DND-41 (cell line): ENCODE data around the gene TEX19.

Experiments used
- ATAC-seq: fragments of 200-7000 bp; cut with Tn5 transposase; 3 replicates; pipeline ENCODE4 v1.9.1; 2021; ENCODE audit warnings: low read depth; ENCODE audit not compliant: insufficient read depth
- DNase-seq: peaks from one replicate; pipeline ENCODE4 v3.0.0-alpha.2; 2020
- H2AFZ ChIP-seq: 2 replicates; pipeline ENCODE4 v1.6.0; 2012; ENCODE audit warnings: low read depth, low read length
- H3K27ac ChIP-seq: 2 replicates; pipeline ENCODE4 v1.5.1; 2012; ENCODE audit warnings: low read length, inconsistent platforms
- H3K27me3 ChIP-seq: fragments of 200-600 bp; sonication (generic); 2 replicates; pipeline ENCODE4 v1.6.0; 2012; ENCODE audit warnings: low read length, mild to moderate bottlenecking, inconsistent platforms; ENCODE audit not compliant: insufficient read depth, poor library complexity
- H3K36me3 ChIP-seq: 2 replicates; pipeline ENCODE4 v1.5.1; 2012; ENCODE audit warnings: low read length, inconsistent platforms; ENCODE audit not compliant: insufficient read depth
- H3K4me1 ChIP-seq: 2 replicates; pipeline ENCODE4 v1.5.1; 2012; ENCODE audit warnings: mild to moderate bottlenecking, low read length; ENCODE audit not compliant: insufficient read depth
- H3K4me2 ChIP-seq: 2 replicates; pipeline ENCODE4 v1.6.0; 2012; ENCODE audit warnings: mild to moderate bottlenecking, moderate library complexity, low read length, inconsistent platforms; ENCODE audit not compliant: insufficient read depth
- H3K4me3 ChIP-seq, 2 experiments: fragments of 200-600 bp in 1 of 2; shearing (Covaris generic) in 1 of 2; 2 replicates each; pipeline ENCODE4 v1.5.1; 2012 to 2016; ENCODE audit warnings: inconsistent platforms in 2 of 2, low read length in 2 of 2, mild to moderate bottlenecking in 2 of 2, low read depth in 1 of 2, moderate library complexity in 1 of 2
- H3K79me2 ChIP-seq: 2 replicates; pipeline ENCODE4 v1.6.0; 2012; ENCODE audit warnings: low read length, inconsistent platforms; ENCODE audit not compliant: insufficient read depth
- H3K9ac ChIP-seq: 2 replicates; pipeline ENCODE4 v1.6.0; 2012; ENCODE audit warnings: low read depth, mild to moderate bottlenecking, inconsistent platforms, low read length, moderate library complexity
- H3K9me3 ChIP-seq: 2 replicates; pipeline ENCODE4 v1.5.1; 2012; ENCODE audit warnings: low read length, moderate library complexity, mild to moderate bottlenecking, inconsistent platforms; ENCODE audit not compliant: insufficient read depth, severe bottlenecking
- H4K20me1 ChIP-seq: 2 replicates; pipeline ENCODE4 v1.6.0; 2012; ENCODE audit warnings: low read length; ENCODE audit not compliant: insufficient read depth
- EZH2 ChIP-seq: IDR thresholded peaks from 3 replicates; pipeline ENCODE4 v1.6.1; 2012; ENCODE audit warnings: borderline replicate concordance, low read depth, mild to moderate bottlenecking, moderate library complexity, low read length, inconsistent platforms; ENCODE audit not compliant: severe bottlenecking
- TF ChIP-seq, protein P1 (sequence below): IDR thresholded peaks from 2 replicates; pipeline ENCODE4 v1.5.1; 2012; ENCODE audit warnings: borderline replicate concordance, low read length, moderate library complexity, mild to moderate bottlenecking; ENCODE audit not compliant: poor library complexity, severe bottlenecking; ENCODE audit errors: extremely low read depth

The TEX19 gene

DNA sequence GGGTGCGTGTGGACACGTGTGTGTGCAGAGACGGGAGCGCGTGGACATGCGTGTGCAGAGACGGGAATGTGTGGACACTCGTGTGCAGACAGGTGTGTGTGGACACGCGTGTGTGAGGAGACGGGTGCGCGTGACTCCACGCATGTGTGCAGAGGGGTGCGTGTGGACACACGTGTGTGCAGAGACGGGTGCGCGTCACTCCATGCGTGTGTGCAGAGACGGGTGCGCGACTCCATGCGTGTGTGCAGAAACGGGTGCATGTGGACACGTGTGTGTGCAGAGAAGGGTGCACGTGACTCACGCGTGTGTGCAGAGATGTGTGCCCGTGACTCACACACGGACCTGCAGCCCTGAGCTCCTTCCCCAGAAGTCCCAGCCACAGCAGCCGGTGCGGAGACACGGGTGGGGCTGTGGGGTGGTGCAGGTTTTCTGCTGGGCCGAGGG, 39.4 kb upstream of the TEX19 start:
- ATAC-seq (no peak), DNase-seq (no peak)
- Histone ChIP-seq H3K9ac (no peak overlapping the region), H3K27ac (no peak overlapping the region), H3K27me3 (no peaks in the 10 kb centered on the region), H4K20me1 (peaks cover 8% of the 10 kb centered on the region; the same call in 1 of the 2 replicates), H3K79me2 (peaks cover 34% of the 10 kb centered on the region), H2AFZ (no peak overlapping the region), H3K4me2 (no peak overlapping the region), H3K36me3 (peaks cover 22% of the 10 kb centered on the region), H3K9me3 (no peaks in the 10 kb centered on the region), H3K4me3 (no peak overlapping the region), H3K4me1 (peaks cover 41% of the 10 kb centered on the region)
- TF ChIP-seq, protein P1, sequence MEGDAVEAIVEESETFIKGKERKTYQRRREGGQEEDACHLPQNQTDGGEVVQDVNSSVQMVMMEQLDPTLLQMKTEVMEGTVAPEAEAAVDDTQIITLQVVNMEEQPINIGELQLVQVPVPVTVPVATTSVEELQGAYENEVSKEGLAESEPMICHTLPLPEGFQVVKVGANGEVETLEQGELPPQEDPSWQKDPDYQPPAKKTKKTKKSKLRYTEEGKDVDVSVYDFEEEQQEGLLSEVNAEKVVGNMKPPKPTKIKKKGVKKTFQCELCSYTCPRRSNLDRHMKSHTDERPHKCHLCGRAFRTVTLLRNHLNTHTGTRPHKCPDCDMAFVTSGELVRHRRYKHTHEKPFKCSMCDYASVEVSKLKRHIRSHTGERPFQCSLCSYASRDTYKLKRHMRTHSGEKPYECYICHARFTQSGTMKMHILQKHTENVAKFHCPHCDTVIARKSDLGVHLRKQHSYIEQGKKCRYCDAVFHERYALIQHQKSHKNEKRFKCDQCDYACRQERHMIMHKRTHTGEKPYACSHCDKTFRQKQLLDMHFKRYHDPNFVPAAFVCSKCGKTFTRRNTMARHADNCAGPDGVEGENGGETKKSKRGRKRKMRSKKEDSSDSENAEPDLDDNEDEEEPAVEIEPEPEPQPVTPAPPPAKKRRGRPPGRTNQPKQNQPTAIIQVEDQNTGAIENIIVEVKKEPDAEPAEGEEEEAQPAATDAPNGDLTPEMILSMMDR = no peak
- no peak for TF ChIP-seq EZH2

DNA sequence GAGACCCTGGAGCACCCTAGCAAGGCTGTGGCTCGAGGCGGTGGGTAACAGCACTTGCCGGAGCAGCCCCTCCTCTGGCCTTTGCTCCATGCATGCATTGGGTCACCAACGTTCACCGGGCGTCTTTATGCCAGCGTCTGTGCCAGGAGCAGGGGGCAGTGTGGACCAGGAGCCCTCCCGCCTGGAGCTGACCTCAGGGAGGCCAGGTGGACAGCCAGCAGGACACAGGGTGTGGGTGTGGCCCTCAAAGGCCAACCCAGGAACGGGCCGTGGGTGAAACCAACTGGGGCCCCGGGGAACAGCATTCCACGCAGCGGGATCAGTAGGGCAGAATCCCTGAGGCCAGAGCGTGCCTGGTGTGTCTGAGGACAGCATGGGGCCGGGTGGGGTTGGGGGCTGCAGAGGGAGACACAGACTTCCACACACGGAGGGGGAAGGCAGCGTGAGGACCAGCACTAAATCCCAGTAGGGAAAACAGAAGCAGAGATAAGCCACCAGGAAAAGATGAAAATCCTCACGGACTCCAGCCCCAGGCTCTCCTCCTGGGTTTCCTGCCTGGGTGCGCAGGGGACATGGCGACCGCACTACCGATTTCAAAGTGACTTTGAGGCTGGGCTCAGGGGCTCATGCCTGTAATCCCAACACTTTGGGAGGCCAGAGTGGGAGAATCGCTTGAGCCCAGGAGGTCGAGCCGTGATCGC, 38.8 kb upstream of the TEX19 start:
- Histone ChIP-seq H4K20me1 (peaks cover 8% of the 10 kb centered on the region; the same call in 1 of the 2 replicates), H3K9me3 (no peaks in the 10 kb centered on the region), H3K27ac (no peak overlapping the region), H2AFZ (no peak overlapping the region), H3K4me3 (no peak overlapping the region), H3K4me1 (peaks cover 35% of the 10 kb centered on the region), H3K9ac (no peak overlapping the region), H3K36me3 (peaks cover 16% of the 10 kb centered on the region; the same call in 1 of the 2 replicates), H3K4me2 (no peak overlapping the region), H3K79me2 (peaks cover 30% of the 10 kb centered on the region), H3K27me3 (no peaks in the 10 kb centered on the region)
- ATAC-seq = no peak
- TF ChIP-seq EZH2 = no peak
- TF ChIP-seq, protein P1 = no peak
- no peak for DNase-seq

DNA sequence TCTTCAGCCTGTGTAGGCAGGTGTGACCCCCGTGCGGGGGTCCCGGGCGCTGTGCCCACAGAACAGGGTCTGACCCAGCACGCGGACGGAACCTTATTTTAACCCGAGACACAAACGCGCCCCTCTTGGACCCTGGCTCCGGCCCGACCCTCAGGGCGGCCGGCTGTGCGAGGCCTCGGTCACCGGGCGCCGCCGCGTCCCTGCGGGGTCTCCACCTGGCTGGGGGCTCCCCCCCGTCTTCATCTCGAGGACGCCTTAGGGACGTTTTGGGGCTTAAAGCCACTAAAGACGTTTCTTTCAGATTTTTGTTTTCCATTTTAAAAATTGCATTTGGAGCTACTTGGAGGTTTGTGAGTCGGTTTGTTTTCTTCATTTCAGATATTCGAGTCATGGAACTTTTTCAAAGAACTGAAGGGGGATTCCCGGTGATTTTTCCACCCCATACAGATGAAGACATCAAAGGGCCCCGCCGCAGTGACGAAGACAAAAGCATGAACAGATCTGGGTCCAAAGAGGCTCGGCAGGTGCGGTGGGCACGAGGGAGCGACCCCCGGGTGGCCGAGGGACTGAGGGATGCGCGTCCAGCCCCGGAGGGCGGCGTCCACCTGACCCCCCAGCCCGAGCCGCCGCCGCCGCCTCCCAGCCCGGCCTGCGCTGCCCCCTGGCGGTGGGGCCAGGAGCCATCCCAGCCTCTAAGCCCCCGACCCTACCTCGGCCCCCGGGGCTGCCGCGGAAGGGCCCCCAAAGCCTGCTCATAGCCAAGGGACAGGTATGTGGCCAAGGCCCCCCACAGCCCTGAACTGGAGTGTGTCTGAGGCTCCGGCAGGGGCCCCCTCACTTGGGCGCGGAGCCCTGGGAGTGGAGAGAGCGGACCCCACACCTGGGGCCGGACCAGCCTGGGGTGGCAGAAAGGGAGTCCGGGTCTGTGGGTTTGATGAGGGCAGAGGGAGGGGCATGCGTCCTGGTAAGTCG, 37.8 kb upstream of the TEX19 start:
- Histone ChIP-seq H3K9ac (no peak overlapping the region), H3K9me3 (no peaks in the 10 kb centered on the region), H4K20me1 (peaks cover 5% of the 10 kb centered on the region; the same call in 1 of the 2 replicates), H3K27ac (no peak overlapping the region), H3K36me3 (peaks cover 6% of the 10 kb centered on the region; the same call in 1 of the 2 replicates), H3K79me2 (peaks cover 20% of the 10 kb centered on the region), H3K4me3 (no peak overlapping the region), H3K27me3 (no peaks in the 10 kb centered on the region), H3K4me2 (peak overlapping the region; percentile 39), H3K4me1 (peaks cover 25% of the 10 kb centered on the region), H2AFZ (no peak overlapping the region)
- no peak for TF ChIP-seq EZH2
- TF ChIP-seq, protein P1 = peak; percentile 77
- peak; percentile 54 for DNase-seq
- ATAC-seq = no peak
